Measurements from ENCODE around the gene IL1F10. TPM values are rescaled to one million over a fixed set of nuclear protein-coding genes. Genes with fewer than 3 reads are reported as not detected.

IL1F10 gene
- total RNA-seq, 1 donor from 2014 or later = not detected

DNA sequence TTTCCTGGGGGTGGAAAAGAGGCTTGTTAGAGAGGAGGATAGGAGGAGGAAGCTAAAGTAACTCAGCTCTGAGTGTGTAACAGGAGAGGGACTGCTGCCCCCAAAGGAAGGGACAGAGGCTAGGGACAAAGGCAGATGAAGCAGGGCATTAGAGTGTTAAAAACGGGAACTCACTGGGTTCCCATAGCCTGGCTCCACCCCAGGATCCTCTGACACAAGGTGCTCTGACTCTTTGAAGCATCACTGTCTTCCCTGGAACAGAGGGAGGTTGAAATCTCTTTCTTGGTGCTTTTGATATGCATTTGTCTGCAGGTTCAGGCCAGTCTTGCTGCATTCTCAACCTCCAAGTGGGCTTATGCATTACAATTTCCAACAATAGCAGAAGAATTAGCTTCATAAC, 39.7 kb upstream of the IL1F10 start:
- H3K79me2 ChIP-seq (ENCODE audit: low read depth) = no peaks in the 10 kb centered on the region
- no peak overlapping the region for H3K4me3 ChIP-seq
- Mint-ChIP-seq H3K9me3 (no peaks in the 10 kb centered on the region), H3K27me3 (ENCODE audit: insufficient read depth, low read depth) (peaks cover 7% of the 10 kb centered on the region), H3K36me3 (no peaks in the 10 kb centered on the region), H3K27ac (no peak overlapping the region), H3K4me3 (no peak overlapping the region), H3K4me1 (no peaks in the 10 kb centered on the region)
- no peak for DNase-seq (ENCODE audit: low spot score)
- H3K4me1 ChIP-seq = no peaks in the 10 kb centered on the region
- H3F3A ChIP-seq (ENCODE audit: low read depth) = no peaks in the 10 kb centered on the region
- no peak overlapping the region for H3K4me2 ChIP-seq
- H3K9ac ChIP-seq = no peak overlapping the region
- TF ChIP-seq EZH2 (IDR thresholded peaks at IDR 0.05) = no peak
- TF ChIP-seq EZH2phosphoT487 (IDR thresholded peaks at IDR 0.05) = no peak
- TF ChIP-seq, protein P1, sequence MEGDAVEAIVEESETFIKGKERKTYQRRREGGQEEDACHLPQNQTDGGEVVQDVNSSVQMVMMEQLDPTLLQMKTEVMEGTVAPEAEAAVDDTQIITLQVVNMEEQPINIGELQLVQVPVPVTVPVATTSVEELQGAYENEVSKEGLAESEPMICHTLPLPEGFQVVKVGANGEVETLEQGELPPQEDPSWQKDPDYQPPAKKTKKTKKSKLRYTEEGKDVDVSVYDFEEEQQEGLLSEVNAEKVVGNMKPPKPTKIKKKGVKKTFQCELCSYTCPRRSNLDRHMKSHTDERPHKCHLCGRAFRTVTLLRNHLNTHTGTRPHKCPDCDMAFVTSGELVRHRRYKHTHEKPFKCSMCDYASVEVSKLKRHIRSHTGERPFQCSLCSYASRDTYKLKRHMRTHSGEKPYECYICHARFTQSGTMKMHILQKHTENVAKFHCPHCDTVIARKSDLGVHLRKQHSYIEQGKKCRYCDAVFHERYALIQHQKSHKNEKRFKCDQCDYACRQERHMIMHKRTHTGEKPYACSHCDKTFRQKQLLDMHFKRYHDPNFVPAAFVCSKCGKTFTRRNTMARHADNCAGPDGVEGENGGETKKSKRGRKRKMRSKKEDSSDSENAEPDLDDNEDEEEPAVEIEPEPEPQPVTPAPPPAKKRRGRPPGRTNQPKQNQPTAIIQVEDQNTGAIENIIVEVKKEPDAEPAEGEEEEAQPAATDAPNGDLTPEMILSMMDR (IDR thresholded peaks at IDR 0.05) = no peak
- no peak overlapping the region for H3K27ac ChIP-seq
- no peaks in the 10 kb centered on the region for H3K36me3 ChIP-seq
- peaks cover 38% of the 10 kb centered on the region for H3K27me3 ChIP-seq
- H3K9me3 ChIP-seq (ENCODE audit: low read depth) = no peaks in the 10 kb centered on the region
- no peaks in the 10 kb centered on the region for H4K20me1 ChIP-seq (ENCODE audit: low read depth)
- H2AFZ ChIP-seq (replicated peaks) = peak overlapping the region; percentile 79

DNA sequence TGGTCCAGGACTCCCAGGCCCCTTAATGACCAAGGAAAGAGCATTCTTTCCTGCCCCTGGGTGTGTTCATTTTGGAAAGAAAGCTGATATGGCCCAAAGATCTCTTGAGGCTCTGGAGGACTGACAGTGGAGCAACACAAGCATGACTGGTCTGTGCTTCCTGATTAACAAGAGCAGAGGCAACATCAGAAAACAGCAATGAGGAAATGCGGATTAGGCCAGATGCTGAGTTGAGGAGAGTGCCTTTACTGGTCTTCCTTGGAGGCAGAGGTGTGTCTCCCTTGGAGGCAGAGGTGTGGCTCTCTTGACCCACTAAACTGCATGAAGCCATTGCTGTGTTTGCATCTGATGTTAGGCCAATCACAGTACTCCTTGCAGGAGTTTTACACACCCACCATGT, 35.0 kb upstream of the IL1F10 start:
- Histone ChIP-seq H3K27me3 (peaks cover 12% of the 10 kb centered on the region), H3K4me1 (no peaks in the 10 kb centered on the region), H3K9me3 (ENCODE audit: low read depth) (no peaks in the 10 kb centered on the region), H3K4me3 (no peak overlapping the region), H3F3A (ENCODE audit: low read depth) (no peaks in the 10 kb centered on the region), H3K27ac (no peak overlapping the region), H3K4me2 (no peak overlapping the region), H3K36me3 (no peaks in the 10 kb centered on the region), H3K9ac (no peak overlapping the region), H2AFZ (replicated peaks) (no peak overlapping the region), H4K20me1 (ENCODE audit: low read depth) (no peaks in the 10 kb centered on the region), H3K79me2 (ENCODE audit: low read depth) (no peaks in the 10 kb centered on the region)
- no peak for TF ChIP-seq EZH2phosphoT487 (IDR thresholded peaks at IDR 0.05)
- TF ChIP-seq EZH2 (IDR thresholded peaks at IDR 0.05) = no peak
- TF ChIP-seq, protein P1 (IDR thresholded peaks at IDR 0.05) = no peak
- H3K9me3 Mint-ChIP-seq = no peaks in the 10 kb centered on the region
- no peak overlapping the region for H3K27ac Mint-ChIP-seq
- H3K4me3 Mint-ChIP-seq = no peak overlapping the region
- DNase-seq (ENCODE audit: low spot score) = no peak
- no peaks in the 10 kb centered on the region for H3K4me1 Mint-ChIP-seq
- H3K27me3 Mint-ChIP-seq (ENCODE audit: insufficient read depth, low read depth) = peaks cover 2% of the 10 kb centered on the region
- no peaks in the 10 kb centered on the region for H3K36me3 Mint-ChIP-seq

DNA sequence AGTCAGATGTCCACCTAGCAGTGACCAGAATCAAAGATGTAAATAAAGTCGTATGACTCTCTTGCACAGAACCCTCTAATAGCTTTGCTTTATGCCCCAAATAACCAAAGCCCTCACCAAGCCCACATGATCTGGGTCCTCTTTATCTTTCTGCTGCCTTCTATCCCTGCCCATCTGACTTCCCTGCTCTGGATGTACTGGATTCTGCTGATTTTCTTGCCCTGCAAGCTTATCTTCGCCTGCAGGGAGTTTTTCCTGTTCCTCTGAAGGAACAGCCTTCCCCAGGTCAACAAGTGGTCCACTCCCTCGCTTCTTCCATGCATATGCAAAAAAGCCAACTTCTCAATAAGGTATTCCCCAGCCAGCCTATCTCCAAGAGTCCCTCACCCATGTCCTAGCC, 33.8 kb upstream of the IL1F10 start:
- H3K4me1 ChIP-seq = no peaks in the 10 kb centered on the region
- no peaks in the 10 kb centered on the region for H3F3A ChIP-seq (ENCODE audit: low read depth)
- Mint-ChIP-seq H3K4me3 (no peak overlapping the region), H3K27ac (no peak overlapping the region), H3K4me1 (no peaks in the 10 kb centered on the region), H3K36me3 (no peaks in the 10 kb centered on the region), H3K9me3 (no peaks in the 10 kb centered on the region), H3K27me3 (ENCODE audit: insufficient read depth, low read depth) (peaks cover 2% of the 10 kb centered on the region)
- no peak overlapping the region for H3K4me3 ChIP-seq
- no peak overlapping the region for H2AFZ ChIP-seq (replicated peaks)
- H3K36me3 ChIP-seq = no peaks in the 10 kb centered on the region
- no peaks in the 10 kb centered on the region for H3K9me3 ChIP-seq (ENCODE audit: low read depth)
- H3K9ac ChIP-seq = no peak overlapping the region
- no peaks in the 10 kb centered on the region for H4K20me1 ChIP-seq (ENCODE audit: low read depth)
- peaks cover under 1% of the 10 kb centered on the region for H3K27me3 ChIP-seq
- DNase-seq (ENCODE audit: low spot score) = no peak
- no peak for TF ChIP-seq EZH2phosphoT487 (IDR thresholded peaks at IDR 0.05)
- no peak for TF ChIP-seq EZH2 (IDR thresholded peaks at IDR 0.05)
- TF ChIP-seq, protein P1 (IDR thresholded peaks at IDR 0.05) = no peak
- H3K27ac ChIP-seq = no peak overlapping the region
- no peak overlapping the region for H3K4me2 ChIP-seq
- H3K79me2 ChIP-seq (ENCODE audit: low read depth) = no peaks in the 10 kb centered on the region
